ENCODE measurements around the gene PPP1R18. TPM values are rescaled to one million over a fixed set of nuclear protein-coding genes. Genes with fewer than 3 reads are reported as not detected.

Gene PPP1R18
- total and polyA plus RNA-seq, 9 of the 15 experiments (the other 6 are each of a cell fraction or from before 2014, with no cell fraction given), result 12.0 to 99.2 (median 42.6) TPM

- peak; percentile 53 for TF ChIP-seq ELF4 (CRISPR knock-in tag; IDR thresholded peaks at IDR 0.05)
- TF ChIP-seq SREBF2 (CRISPR knock-in tag; IDR thresholded peaks at IDR 0.05), result no peak
- TF ChIP-seq SPI1 (IDR thresholded peaks at IDR 0.05; ENCODE audit: borderline replicate concordance, low read depth, low read length), result peak; percentile 57; the same call in 1 of the 2 replicates
- no peak for TF ChIP-seq CBFA2T3 (IDR thresholded peaks at IDR 0.05)
- TF ChIP-seq MCM2 (IDR thresholded peaks at IDR 0.05; ENCODE audit: low read depth), result no peak
- 0 out of 2 replicates have a peak, but pooled peaks have one; percentile 45 for TF ChIP-seq ZBED1 (IDR thresholded peaks at IDR 0.05)
- no peak for TF ChIP-seq ZNF449 (CRISPR knock-in tag; IDR thresholded peaks at IDR 0.05)
- TF ChIP-seq, protein P1, sequence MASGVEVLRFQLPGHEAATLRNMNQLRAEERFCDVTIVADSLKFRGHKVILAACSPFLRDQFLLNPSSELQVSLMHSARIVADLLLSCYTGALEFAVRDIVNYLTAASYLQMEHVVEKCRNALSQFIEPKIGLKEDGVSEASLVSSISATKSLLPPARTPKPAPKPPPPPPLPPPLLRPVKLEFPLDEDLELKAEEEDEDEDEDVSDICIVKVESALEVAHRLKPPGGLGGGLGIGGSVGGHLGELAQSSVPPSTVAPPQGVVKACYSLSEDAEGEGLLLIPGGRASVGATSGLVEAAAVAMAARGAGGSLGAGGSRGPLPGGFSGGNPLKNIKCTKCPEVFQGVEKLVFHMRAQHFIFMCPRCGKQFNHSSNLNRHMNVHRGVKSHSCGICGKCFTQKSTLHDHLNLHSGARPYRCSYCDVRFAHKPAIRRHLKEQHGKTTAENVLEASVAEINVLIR (CRISPR knock-in tag; IDR thresholded peaks at IDR 0.05), result no peak
- TF ChIP-seq ZNF232 (CRISPR knock-in tag; IDR thresholded peaks at IDR 0.05), result no peak
- no peak for TF ChIP-seq HNRNPK (IDR thresholded peaks at IDR 0.05; ENCODE audit: low read depth, low read length, poor library complexity, severe bottlenecking)
- no peak for TF ChIP-seq NFATC3 (IDR thresholded peaks at IDR 0.05)
- no peak for TF ChIP-seq ZNF586 (CRISPR knock-in tag; conservative IDR thresholded peaks at IDR 0.05)
- TF ChIP-seq SIN3A (IDR thresholded peaks at IDR 0.05; ENCODE audit: borderline replicate concordance in 2 of 2, control insufficient read depth in 1 of 2, low read depth in 2 of 2, low read length in 2 of 2), result peak in 1 of 2 experiments; percentile 75; a peak in 3 of 4 replicates
- TF ChIP-seq PHF21A (IDR thresholded peaks at IDR 0.05; ENCODE audit: borderline replicate concordance, low read depth), result peak; percentile 74
- no peak for TF ChIP-seq ZNF133 (CRISPR knock-in tag; IDR thresholded peaks at IDR 0.05)
- TF ChIP-seq ZBTB34 (CRISPR knock-in tag; IDR thresholded peaks at IDR 0.05), result no peak
- no peak for TF ChIP-seq SIRT6 (IDR thresholded peaks at IDR 0.05; ENCODE audit: low read depth, low read length)
- no peak for TF ChIP-seq NCOA2 (IDR thresholded peaks at IDR 0.05; ENCODE audit: partially characterized antibody in 2 of 2)
- TF ChIP-seq CBX3 (IDR thresholded peaks at IDR 0.05; ENCODE audit: borderline replicate concordance in 1 of 2, low read length in 2 of 2), result no peak
- TF ChIP-seq, protein P2, sequence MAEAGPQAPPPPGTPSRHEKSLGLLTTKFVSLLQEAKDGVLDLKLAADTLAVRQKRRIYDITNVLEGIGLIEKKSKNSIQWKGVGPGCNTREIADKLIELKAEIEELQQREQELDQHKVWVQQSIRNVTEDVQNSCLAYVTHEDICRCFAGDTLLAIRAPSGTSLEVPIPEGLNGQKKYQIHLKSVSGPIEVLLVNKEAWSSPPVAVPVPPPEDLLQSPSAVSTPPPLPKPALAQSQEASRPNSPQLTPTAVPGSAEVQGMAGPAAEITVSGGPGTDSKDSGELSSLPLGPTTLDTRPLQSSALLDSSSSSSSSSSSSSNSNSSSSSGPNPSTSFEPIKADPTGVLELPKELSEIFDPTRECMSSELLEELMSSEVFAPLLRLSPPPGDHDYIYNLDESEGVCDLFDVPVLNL (CRISPR knock-in tag; IDR thresholded peaks at IDR 0.05; ENCODE audit: low read depth), result no peak
- TF ChIP-seq, protein P3, sequence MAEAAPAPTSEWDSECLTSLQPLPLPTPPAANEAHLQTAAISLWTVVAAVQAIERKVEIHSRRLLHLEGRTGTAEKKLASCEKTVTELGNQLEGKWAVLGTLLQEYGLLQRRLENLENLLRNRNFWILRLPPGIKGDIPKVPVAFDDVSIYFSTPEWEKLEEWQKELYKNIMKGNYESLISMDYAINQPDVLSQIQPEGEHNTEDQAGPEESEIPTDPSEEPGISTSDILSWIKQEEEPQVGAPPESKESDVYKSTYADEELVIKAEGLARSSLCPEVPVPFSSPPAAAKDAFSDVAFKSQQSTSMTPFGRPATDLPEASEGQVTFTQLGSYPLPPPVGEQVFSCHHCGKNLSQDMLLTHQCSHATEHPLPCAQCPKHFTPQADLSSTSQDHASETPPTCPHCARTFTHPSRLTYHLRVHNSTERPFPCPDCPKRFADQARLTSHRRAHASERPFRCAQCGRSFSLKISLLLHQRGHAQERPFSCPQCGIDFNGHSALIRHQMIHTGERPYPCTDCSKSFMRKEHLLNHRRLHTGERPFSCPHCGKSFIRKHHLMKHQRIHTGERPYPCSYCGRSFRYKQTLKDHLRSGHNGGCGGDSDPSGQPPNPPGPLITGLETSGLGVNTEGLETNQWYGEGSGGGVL (CRISPR knock-in tag; IDR thresholded peaks at IDR 0.05), result no peak
These were observed at the start of gene PPP1R18 (continued) for GRCh38 chr6:30686009-30686907.
